SK-N-SH treated with all-trans-retinoic acid at 6 μM for 48 hours (cell line): Measurements from ENCODE around the gene MUC2.

ENCODE experiments used
- ATAC-seq: fragments of 200-7000 bp; cut with Tn5 transposase; 3 replicates; pipeline ENCODE4 v1.9.1; 2020; ENCODE audit warnings: mild to moderate bottlenecking, moderate library complexity
- ARNTL ChIP-seq: fragments of 450-650 bp; formaldehyde crosslinking; IDR thresholded peaks from 2 replicates; pipeline ENCODE4 v1.5.0; 2020; ENCODE audit warnings: low read depth, mild to moderate bottlenecking, moderate library complexity, borderline replicate concordance
- BACH2 ChIP-seq: fragments of 250-450 bp; sonication (Bioruptor Pico); IDR thresholded peaks from 2 replicates; pipeline ENCODE4 v1.9.0; 2021; ENCODE audit warnings: mild to moderate bottlenecking, borderline replicate concordance
- CREB5 ChIP-seq: fragments of 250-450 bp; sonication (Bioruptor Pico); IDR thresholded peaks from 2 replicates; pipeline ENCODE4 v1.5.1; 2020; ENCODE audit warnings: low read depth, mild to moderate bottlenecking, moderate library complexity
- CSDC2 ChIP-seq: fragments of 250-450 bp; sonication (Bioruptor Pico); IDR thresholded peaks from 2 replicates; pipeline ENCODE4 v1.5.0; 2020; ENCODE audit warnings: mild to moderate bottlenecking, moderate library complexity
- CSRNP3 ChIP-seq: fragments of 250-450 bp; sonication (Bioruptor Pico); IDR thresholded peaks from 2 replicates; pipeline ENCODE4 v1.5.1; 2021; ENCODE audit warnings: mild to moderate bottlenecking, moderate library complexity
- ESRRG ChIP-seq: fragments of 250-450 bp; sonication (Bioruptor Pico); IDR thresholded peaks from 2 replicates; pipeline ENCODE4 v1.6.1; 2021; ENCODE audit warnings: mild to moderate bottlenecking
- GLIS3 ChIP-seq: fragments of 250-450 bp; sonication (Bioruptor Pico); IDR thresholded peaks from 2 replicates; pipeline ENCODE4 v1.5.0; 2020; ENCODE audit warnings: mild to moderate bottlenecking, moderate library complexity
- ISL1 ChIP-seq: fragments of 250-450 bp; sonication (Bioruptor Pico); IDR thresholded peaks from 2 replicates; pipeline ENCODE4 v2.1.2; 2022; ENCODE audit warnings: mild to moderate bottlenecking, moderate library complexity
- OSR1 ChIP-seq: fragments of 250-450 bp; sonication (Bioruptor Pico); IDR thresholded peaks from 2 replicates; pipeline ENCODE4 v1.8.0; 2022; ENCODE audit warnings: moderate library complexity, mild to moderate bottlenecking, inconsistent platforms
- POU6F1 ChIP-seq: fragments of 250-450 bp; sonication (Bioruptor Pico); IDR thresholded peaks from 2 replicates; pipeline ENCODE4 v1.8.0; 2021; ENCODE audit warnings: low read depth, mild to moderate bottlenecking, moderate library complexity, borderline replicate concordance
- PPARA ChIP-seq: fragments of 250-450 bp; sonication (Bioruptor Pico); IDR thresholded peaks from 2 replicates; pipeline ENCODE4 v1.5.0; 2020; ENCODE audit warnings: mild to moderate bottlenecking, borderline replicate concordance
- RARB ChIP-seq: fragments of 250-450 bp; sonication (Bioruptor Pico); IDR thresholded peaks from 2 replicates; pipeline ENCODE4 v1.8.0; 2021; ENCODE audit warnings: mild to moderate bottlenecking, moderate library complexity
- SNAI2 ChIP-seq: fragments of 250-450 bp; sonication (Bioruptor Pico); IDR thresholded peaks from 2 replicates; pipeline ENCODE4 v1.5.0; 2020; ENCODE audit warnings: mild to moderate bottlenecking, moderate library complexity
- TCF4 ChIP-seq: fragments of 250-450 bp; sonication (Bioruptor Pico); IDR thresholded peaks from 2 replicates; pipeline ENCODE4 v1.8.0; 2021; ENCODE audit warnings: mild to moderate bottlenecking, moderate library complexity, borderline replicate concordance
- TOX ChIP-seq: fragments of 250-450 bp; sonication (Bioruptor Pico); IDR thresholded peaks from 2 replicates; pipeline ENCODE4 v1.8.0; 2021; ENCODE audit warnings: mild to moderate bottlenecking, moderate library complexity, borderline replicate concordance
- TSHZ2 ChIP-seq: fragments of 250-450 bp; sonication (Bioruptor Pico); IDR thresholded peaks from 2 replicates; pipeline ENCODE4 v1.5.0; 2020; ENCODE audit warnings: mild to moderate bottlenecking, moderate library complexity
- ZC3H10 ChIP-seq: fragments of 250-450 bp; sonication (Bioruptor Pico); IDR thresholded peaks from 2 replicates; pipeline ENCODE4 v1.5.1; 2021; ENCODE audit warnings: mild to moderate bottlenecking, moderate library complexity
- ZFP3 ChIP-seq: fragments of 250-450 bp; sonication (Bioruptor Pico); IDR thresholded peaks from 2 replicates; pipeline ENCODE4 v1.5.0; 2020; ENCODE audit warnings: mild to moderate bottlenecking, moderate library complexity
- ZFP30 ChIP-seq: fragments of 450-650 bp; formaldehyde crosslinking; IDR thresholded peaks from 2 replicates; pipeline ENCODE4 v1.5.0; 2022; ENCODE audit warnings: mild to moderate bottlenecking, moderate library complexity
- ZNF565 ChIP-seq: fragments of 450-650 bp; formaldehyde crosslinking; conservative IDR thresholded peaks from 2 replicates; pipeline ENCODE4 v1.5.0; 2020; ENCODE audit warnings: low read depth, mild to moderate bottlenecking, moderate library complexity
- ZNF70 ChIP-seq: fragments of 450-650 bp; formaldehyde crosslinking; IDR thresholded peaks from 2 replicates; pipeline ENCODE4 v1.5.0; 2020; ENCODE audit warnings: mild to moderate bottlenecking, moderate library complexity
- ZNF8 ChIP-seq: fragments of 450-650 bp; formaldehyde crosslinking; IDR thresholded peaks from 2 replicates; pipeline ENCODE4 v1.5.0; 2020; ENCODE audit warnings: mild to moderate bottlenecking, moderate library complexity

The MUC2 gene

GRCh38 chr11:1109101-1109917, 34.6 kb downstream of the MUC2 start:
- no peak for ATAC-seq
- TF ChIP-seq ZFP30 (CRISPR knock-in tag): no peak
- TF ChIP-seq GLIS3: no peak
- TF ChIP-seq ARNTL (CRISPR knock-in tag): no peak
- TF ChIP-seq TSHZ2 (CRISPR knock-in tag): no peak
- no peak for TF ChIP-seq OSR1 (CRISPR knock-in tag)
- TF ChIP-seq ISL1 (CRISPR knock-in tag): no peak
- TF ChIP-seq, all 23 proteins: peak for 0

- no peak for TF ChIP-seq ZNF70 (CRISPR knock-in tag)
- TF ChIP-seq SNAI2: no peak
- no peak for TF ChIP-seq TOX
- no peak for TF ChIP-seq ZNF565 (CRISPR knock-in tag)
- no peak for TF ChIP-seq ZNF8 (CRISPR knock-in tag)
- TF ChIP-seq ZFP30 (CRISPR knock-in tag): no peak
- TF ChIP-seq OSR1 (CRISPR knock-in tag): no peak
- no peak for ATAC-seq
Measured at GRCh38 chr11:1109918-1110705, 35.4 kb downstream of the MUC2 start.

- no peak for ATAC-seq
- TF ChIP-seq ZFP30 (CRISPR knock-in tag): no peak
- TF ChIP-seq POU6F1: no peak
- TF ChIP-seq ESRRG (CRISPR knock-in tag): no peak
Measured at GRCh38 chr11:1111545-1112212, 37.0 kb downstream of the MUC2 start.

GRCh38 chr11:1112351-1113191, 37.9 kb downstream of the MUC2 start:
- TF ChIP-seq ZNF565 (CRISPR knock-in tag) (no peak), ZFP3 (CRISPR knock-in tag) (no peak), ESRRG (CRISPR knock-in tag) (no peak), CSDC2 (no peak), CREB5 (CRISPR knock-in tag) (no peak), ZNF70 (CRISPR knock-in tag) (no peak), CSRNP3 (CRISPR knock-in tag) (no peak), TSHZ2 (CRISPR knock-in tag) (no peak), BACH2 (no peak), ARNTL (CRISPR knock-in tag) (no peak), TOX (no peak), ZNF8 (CRISPR knock-in tag) (no peak), PPARA (CRISPR knock-in tag) (no peak), GLIS3 (no peak), RARB (CRISPR knock-in tag) (no peak), TCF4 (CRISPR knock-in tag) (no peak), ZC3H10 (CRISPR knock-in tag) (no peak)
- no peak for ATAC-seq
